MCF 10A (cell line): ENCODE data around the gene SYAP1. TPM values are rescaled to one million over a fixed set of nuclear protein-coding genes. Genes with fewer than 3 reads are reported as not detected.

Experiments
- BruUV-seq: library from RNA; stranded (reverse); fragments of 400-500 nt; replicated peaks from 2 replicates; lab custom pipeline; 2021; lab: Mats Ljungman, UMichigan
- CTCF ChIA-PET: fragments of 300-600 bp; sonication (Branson Sonifier 250); formaldehyde crosslinking; extraction: SDS; loops from one replicate; lab custom pipeline; 2021; ENCODE audit warnings: antibody characterized with exemption, inconsistent platforms; lab: Yijun Ruan, JAX
- POLR2A ChIA-PET: fragments of 300-600, 350-650 bp; sonication (Branson Sonifier 250); formaldehyde crosslinking; extraction: SDS; loops from one replicate; lab custom pipeline; 2020; ENCODE audit warnings: antibody characterized with exemption, inconsistent platforms; lab: Yijun Ruan, JAX
- DNase-seq: peaks from one replicate; pipeline ENCODE4 v3.0.0-alpha.2; 2018; ENCODE audit not compliant: unreplicated experiment
- H3K27ac Mint-ChIP-seq: one replicate; pipeline ENCODE4 v1.8.0; 2022; ENCODE audit warnings: mild to moderate bottlenecking, low read depth, mixed read lengths; ENCODE audit not compliant: unreplicated experiment
- H3K27me3 Mint-ChIP-seq: one replicate; pipeline ENCODE4 v1.8.0; 2022; ENCODE audit warnings: mixed read lengths; ENCODE audit not compliant: insufficient read depth, unreplicated experiment
- H3K36me3 Mint-ChIP-seq: one replicate; pipeline ENCODE4 v1.8.0; 2022; ENCODE audit warnings: mild to moderate bottlenecking, moderate library complexity, mixed read lengths; ENCODE audit not compliant: insufficient read depth, unreplicated experiment
- H3K4me1 Mint-ChIP-seq: one replicate; pipeline ENCODE4 v1.8.0; 2022; ENCODE audit warnings: mixed read lengths; ENCODE audit not compliant: insufficient read depth, unreplicated experiment
- H3K4me3 Mint-ChIP-seq: one replicate; pipeline ENCODE4 v1.8.0; 2022; ENCODE audit warnings: mild to moderate bottlenecking, moderate library complexity, mixed read lengths; ENCODE audit not compliant: unreplicated experiment
- H3K9me3 Mint-ChIP-seq: one replicate; pipeline ENCODE4 v1.8.0; 2022; ENCODE audit warnings: mixed read lengths; ENCODE audit not compliant: unreplicated experiment
- intact Hi-C: fragments of 100-400 bp; cut with micrococcal nuclease; formaldehyde crosslinking; loops from 2 replicates; pipeline ENCODE4 v1.14.1; 2022
- total RNA-seq: library from RNA; stranded (reverse); gene quantifications from 2 replicates; pipeline ENCODE4 v1.2.3, GENCODE V29; 2022
- TF ChIP-seq, protein P1 (sequence below): fragments of 200-600 bp; IDR thresholded peaks from one replicate; pipeline ENCODE4 v1.8.0; 2022; ENCODE audit warnings: antibody characterized with exemption, mild to moderate bottlenecking; ENCODE audit not compliant: unreplicated experiment

SYAP1 gene
- total RNA-seq, 1 experiment from 2014 or later = 37.0 TPM

DNA sequence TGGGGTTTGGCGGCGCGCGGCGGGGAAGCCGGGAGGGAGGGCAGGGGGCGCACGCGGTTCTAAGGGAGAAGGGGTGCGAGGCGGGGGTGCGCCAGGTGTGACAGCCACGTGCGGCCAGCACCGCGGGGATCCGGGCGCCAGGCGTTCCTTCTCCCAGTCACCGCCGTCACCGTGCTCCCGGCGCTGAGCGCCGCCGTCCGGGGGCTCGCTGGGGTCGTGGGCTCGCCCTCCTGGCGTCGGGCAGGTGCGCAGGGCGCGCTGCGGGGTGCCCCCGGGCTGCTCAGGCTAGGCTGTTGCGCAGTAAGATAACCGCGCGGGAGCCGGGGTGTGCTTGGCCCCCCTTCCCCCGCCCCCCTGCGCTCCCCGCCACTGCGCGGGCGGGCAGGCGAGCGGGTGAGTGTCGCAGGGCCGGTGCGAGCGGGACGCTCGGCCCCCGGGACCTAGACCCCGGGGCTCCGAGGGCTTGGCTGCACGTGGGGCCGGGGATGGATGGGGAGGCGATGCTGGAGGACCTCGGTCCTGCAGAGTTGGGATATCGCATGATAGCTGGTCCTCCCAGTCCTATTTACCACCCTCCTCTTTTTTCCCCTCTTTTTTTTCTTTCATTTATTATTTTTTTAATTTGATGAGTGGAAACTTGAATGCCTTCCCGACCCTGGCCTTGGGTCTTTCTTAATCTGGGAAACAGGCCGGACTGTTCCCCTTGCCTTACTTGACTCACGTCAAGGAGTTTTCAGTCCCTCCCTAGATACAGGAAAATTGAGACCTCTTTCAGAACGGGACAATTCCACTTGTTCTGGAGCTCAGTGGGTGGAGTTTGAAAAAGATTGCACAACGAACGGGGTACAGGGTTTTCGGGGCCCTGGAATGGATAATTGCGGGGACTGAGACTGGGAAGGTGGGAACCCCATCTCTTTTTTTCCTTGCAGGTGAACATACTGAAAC lies 67.7 kb downstream of the SYAP1 start:
- CTCF ChIA-PET = interaction anchor here (0.9 to 1.7 kb wide), 3 partner anchors 18 to 21 kb away, joined by 3 to 5 read pairs (median 4); no protein-coding TSS in a partner anchor
- POLR2A ChIA-PET = interaction anchor here (0.8 to 3.0 kb wide), 10 partner anchors 10 to 1111 kb away, joined by 3 to 30 read pairs (median 4); partner anchors contain the start of gene SYAP1
- BruUV-seq = no TSS peak
- TF ChIP-seq, protein P1, sequence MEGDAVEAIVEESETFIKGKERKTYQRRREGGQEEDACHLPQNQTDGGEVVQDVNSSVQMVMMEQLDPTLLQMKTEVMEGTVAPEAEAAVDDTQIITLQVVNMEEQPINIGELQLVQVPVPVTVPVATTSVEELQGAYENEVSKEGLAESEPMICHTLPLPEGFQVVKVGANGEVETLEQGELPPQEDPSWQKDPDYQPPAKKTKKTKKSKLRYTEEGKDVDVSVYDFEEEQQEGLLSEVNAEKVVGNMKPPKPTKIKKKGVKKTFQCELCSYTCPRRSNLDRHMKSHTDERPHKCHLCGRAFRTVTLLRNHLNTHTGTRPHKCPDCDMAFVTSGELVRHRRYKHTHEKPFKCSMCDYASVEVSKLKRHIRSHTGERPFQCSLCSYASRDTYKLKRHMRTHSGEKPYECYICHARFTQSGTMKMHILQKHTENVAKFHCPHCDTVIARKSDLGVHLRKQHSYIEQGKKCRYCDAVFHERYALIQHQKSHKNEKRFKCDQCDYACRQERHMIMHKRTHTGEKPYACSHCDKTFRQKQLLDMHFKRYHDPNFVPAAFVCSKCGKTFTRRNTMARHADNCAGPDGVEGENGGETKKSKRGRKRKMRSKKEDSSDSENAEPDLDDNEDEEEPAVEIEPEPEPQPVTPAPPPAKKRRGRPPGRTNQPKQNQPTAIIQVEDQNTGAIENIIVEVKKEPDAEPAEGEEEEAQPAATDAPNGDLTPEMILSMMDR = no peak
- intact Hi-C loops = loop anchor here (1.0 kb wide), 1 partner anchor 68 kb away; the partner anchor contains the start of gene SYAP1
- DNase-seq = peak; percentile 57
- H3K9me3 Mint-ChIP-seq = no peaks in the 10 kb centered on the region
- no peaks in the 10 kb centered on the region for H3K27me3 Mint-ChIP-seq
- peaks cover 8% of the 10 kb centered on the region for H3K36me3 Mint-ChIP-seq
- peak overlapping the region; percentile 75 for H3K27ac Mint-ChIP-seq
- H3K4me3 Mint-ChIP-seq = peak overlapping the region; percentile 89
- H3K4me1 Mint-ChIP-seq = no peaks in the 10 kb centered on the region

DNA sequence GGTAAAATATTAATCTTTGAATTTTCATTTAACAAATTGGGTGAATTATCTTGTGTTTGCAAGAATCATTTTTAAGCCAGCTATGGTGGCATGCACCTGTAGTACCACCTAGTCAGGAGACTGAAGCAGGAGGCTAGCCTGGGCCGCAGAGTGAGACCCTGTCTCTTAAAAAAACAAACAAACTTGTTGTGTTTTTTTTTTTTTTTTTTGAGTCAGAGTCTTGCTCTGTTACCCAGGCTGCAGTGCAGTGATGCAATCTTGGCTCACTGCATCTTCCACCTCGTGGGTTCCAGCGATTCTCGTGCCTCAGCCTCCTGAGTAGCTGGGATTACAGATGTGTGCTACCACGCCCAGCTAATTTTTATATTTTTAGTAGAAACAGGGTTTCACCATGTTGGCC lies 69.1 kb downstream of the SYAP1 start:
- Mint-ChIP-seq H3K4me1 (no peaks in the 10 kb centered on the region), H3K36me3 (peaks cover 8% of the 10 kb centered on the region), H3K27ac (peak overlapping the region; percentile 31), H3K27me3 (no peaks in the 10 kb centered on the region), H3K9me3 (no peaks in the 10 kb centered on the region), H3K4me3 (peak overlapping the region; percentile 89)
- POLR2A ChIA-PET = interaction anchor here (0.7 to 3.0 kb wide), 10 partner anchors 10 to 1112 kb away, joined by 3 to 30 read pairs (median 4); partner anchors contain the start of genes CTPS2 and SYAP1
- TF ChIP-seq, protein P1 = no peak
- CTCF ChIA-PET = interaction anchor here (0.6 to 1.7 kb wide), 4 partner anchors 17 to 20 kb away, joined by 3 to 5 read pairs (median 4); no protein-coding TSS in a partner anchor
- peak; percentile 65 for DNase-seq
- intact Hi-C loops = no loop called here
- no TSS peak for BruUV-seq

GRCh38 chrX:16796298-16796697 lies 76.9 kb downstream of the SYAP1 start:
- H3K27me3 Mint-ChIP-seq = no peaks in the 10 kb centered on the region
- no peaks in the 10 kb centered on the region for H3K4me1 Mint-ChIP-seq
- TF ChIP-seq, protein P1 = no peak

DNA sequence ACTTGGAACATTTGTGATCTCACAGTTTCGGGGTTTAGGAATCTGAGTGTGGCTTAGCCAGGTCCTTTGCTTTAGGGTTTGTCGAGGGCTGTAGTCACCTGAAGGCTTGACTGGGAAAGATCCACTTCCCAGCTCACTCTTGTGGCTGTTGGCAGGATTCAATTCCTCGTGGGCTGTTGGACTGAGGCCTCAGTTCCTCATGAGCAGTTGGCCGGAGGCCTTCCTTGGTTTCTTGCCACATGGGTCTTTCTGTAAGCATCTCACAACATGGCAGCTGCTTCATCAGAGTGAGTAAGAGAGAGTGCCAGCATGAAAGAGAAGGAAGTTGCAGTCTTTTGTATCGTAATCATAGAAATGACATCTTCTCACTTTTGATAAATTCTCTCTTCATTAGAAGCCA lies 77.9 kb downstream of the SYAP1 start:
- H3K4me3 Mint-ChIP-seq = no peak overlapping the region
- BruUV-seq = no TSS peak

More at GRCh38 chrX:16796298-16796697, 76.9 kb downstream of the SYAP1 start:
- no peak overlapping the region for H3K27ac Mint-ChIP-seq
- no peaks in the 10 kb centered on the region for H3K9me3 Mint-ChIP-seq
- no peak overlapping the region for H3K4me3 Mint-ChIP-seq
- POLR2A ChIA-PET = no interaction called here
- intact Hi-C loops = no loop called here
- peaks cover 39% of the 10 kb centered on the region for H3K36me3 Mint-ChIP-seq
- CTCF ChIA-PET = no interaction called here
- no TSS peak for BruUV-seq
- no peak for DNase-seq

More for the DNA sequence above, 77.9 kb downstream of the SYAP1 start:
- Mint-ChIP-seq H3K27ac (no peak overlapping the region), H3K36me3 (peaks cover 39% of the 10 kb centered on the region), H3K9me3 (no peaks in the 10 kb centered on the region), H3K27me3 (no peaks in the 10 kb centered on the region), H3K4me1 (no peaks in the 10 kb centered on the region)
- DNase-seq = no peak
- ChIA-PET CTCF (interaction anchor here (0.9 kb wide), 1 partner anchor 18 kb away, joined by 3 read pairs; no protein-coding TSS in a partner anchor), POLR2A (interaction anchor here (1.0 kb wide), 1 partner anchor 10 kb away, joined by 4 read pairs; no protein-coding TSS in a partner anchor)
- TF ChIP-seq, protein P1 = no peak
- intact Hi-C loops = no loop called here
